Keratinocyte (primary cell): ENCODE data around the gene ZNF816.

Experiments used
- CTCF ChIP-seq, 3 experiments: IDR thresholded peaks in 1 of 3; conservative IDR thresholded peaks in 1 of 3; optimal IDR thresholded peaks in 1 of 3; 2 replicates in 2 of 3; 3 replicates in 1 of 3; pipeline versions ENCODE3 to v1.5.1; 2011; ENCODE audit warnings: low read length in 3 of 3, mild to moderate bottlenecking in 3 of 3, moderate library complexity in 2 of 3, control low read depth in 1 of 3, inconsistent platforms in 1 of 3; ENCODE audit not compliant: insufficient read depth in 2 of 3; ENCODE audit errors: extremely low read depth in 1 of 3
- EZH2 ChIP-seq: IDR thresholded peaks from one replicate; pipeline ENCODE4 v1.6.1; 2012; ENCODE audit warnings: inconsistent platforms, mild to moderate bottlenecking, low read length, moderate library complexity

GRCh38 chr19:53004242-53004641 is 41.6 kb upstream of the ZNF816 start:
- no peak for TF ChIP-seq CTCF (optimal IDR thresholded peaks at IDR 0.05 in 1 of 3, IDR thresholded peaks at IDR 0.05 in 1 of 3, conservative IDR thresholded peaks at IDR 0.05 in 1 of 3; ENCODE audit: extremely low read depth in 1 of 3, insufficient read depth in 2 of 3, low read length in 3 of 3)
- TF ChIP-seq EZH2, result no peak
